Activated CD8-positive, alpha-beta T cell treated with anti-CD3 and anti-CD28 coated beads for 36 hours (primary cell): ENCODE measurements around the gene ATXN1. TPM values are rescaled to one million over a fixed set of nuclear protein-coding genes. Genes with fewer than 3 reads are reported as not detected.

Source experiments
- ATAC-seq: fragments of 200-7000 bp; cut with Tn5 transposase; one replicate; pipeline ENCODE4 v1.10.0; 2021; ENCODE audit warnings: mild to moderate bottlenecking, moderate library complexity
- CTCF ChIA-PET: fragments of 350-600 bp; sonication (Branson Sonifier 250); formaldehyde crosslinking; loops from one replicate; lab custom pipeline; 2021; ENCODE audit warnings: antibody characterized with exemption; lab: Charles Lee
- POLR2A ChIA-PET: fragments of 350-600 bp; sonication (Branson Sonifier 250); formaldehyde crosslinking; loops from one replicate; lab custom pipeline; 2021; ENCODE audit warnings: antibody characterized with exemption; lab: Charles Lee
- DNase-seq: peaks from one replicate; pipeline ENCODE4 v3.0.0-alpha.2; 2020
- H3K27ac Mint-ChIP-seq: one replicate; pipeline ENCODE4 v1.8.0; 2021; ENCODE audit warnings: mild to moderate bottlenecking, mixed read lengths
- H3K27me3 Mint-ChIP-seq: one replicate; pipeline ENCODE4 v1.8.0; 2021; ENCODE audit warnings: mixed read lengths
- H3K36me3 Mint-ChIP-seq: one replicate; pipeline ENCODE4 v1.8.0; 2021; ENCODE audit warnings: low read depth, mixed read lengths
- H3K4me1 Mint-ChIP-seq: one replicate; pipeline ENCODE4 v1.8.0; 2021; ENCODE audit warnings: low read depth, mixed read lengths
- H3K4me3 Mint-ChIP-seq: one replicate; pipeline ENCODE4 v1.8.0; 2021; ENCODE audit warnings: mild to moderate bottlenecking, moderate library complexity, mixed read lengths
- H3K9me3 Mint-ChIP-seq: one replicate; pipeline ENCODE4 v1.8.0; 2021; ENCODE audit warnings: mixed read lengths
- intact Hi-C: fragments of 100-400 bp; cut with micrococcal nuclease; formaldehyde crosslinking; loops from one replicate; pipeline ENCODE4 v1.10.0; 2022
- total RNA-seq, 2 experiments: library from RNA; stranded (reverse); gene quantifications; one replicate each; pipeline ENCODE4 v1.2.3, GENCODE V29; 2021
- TF ChIP-seq, protein P1 (sequence below): fragments of 200-600 bp; IDR thresholded peaks from one replicate; pipeline ENCODE4 v1.8.0; 2022; ENCODE audit warnings: antibody characterized with exemption, mild to moderate bottlenecking

ATXN1 gene
- total RNA-seq, 2 experiments from 2014 or later = 35.4 to 40.8 TPM

DNA sequence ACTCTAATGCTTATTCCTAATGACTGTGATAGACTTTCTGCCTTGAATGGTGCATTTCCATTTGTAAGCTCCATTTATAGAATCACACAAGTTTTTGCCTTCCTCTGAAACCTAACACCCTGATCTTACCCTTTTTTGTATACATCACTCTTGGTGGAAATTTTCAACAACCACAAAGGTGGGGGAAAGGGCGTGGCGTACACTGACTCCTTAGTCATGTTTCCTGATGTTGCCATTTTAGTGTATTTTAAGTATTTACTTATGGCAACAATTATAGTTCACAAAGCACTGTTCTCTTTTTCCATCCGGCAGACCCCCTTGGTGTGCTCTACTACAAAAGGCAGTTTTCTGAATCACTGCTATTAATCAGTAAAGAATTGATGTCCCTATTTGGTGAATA is 92.0 kb downstream of the ATXN1 start:
- Mint-ChIP-seq H3K27ac (peak overlapping the region; percentile 88), H3K4me1 (peaks cover 70% of the 10 kb centered on the region), H3K36me3 (peaks cover 47% of the 10 kb centered on the region), H3K27me3 (no peaks in the 10 kb centered on the region), H3K4me3 (peak overlapping the region; percentile 42), H3K9me3 (peaks cover 7% of the 10 kb centered on the region)
- POLR2A ChIA-PET = interaction anchor here (0.6 to 1.1 kb wide), 2 partner anchors 22 to 35 kb away, joined by 3 to 4 read pairs; no protein-coding TSS in a partner anchor
- CTCF ChIA-PET = interaction anchor here (1.2 to 2.2 kb wide), 2 partner anchors 11 to 27 kb away, joined by 4 to 11 read pairs; no protein-coding TSS in a partner anchor
- DNase-seq = peak; percentile 91
- ATAC-seq = peak; percentile 82
- TF ChIP-seq, protein P1, sequence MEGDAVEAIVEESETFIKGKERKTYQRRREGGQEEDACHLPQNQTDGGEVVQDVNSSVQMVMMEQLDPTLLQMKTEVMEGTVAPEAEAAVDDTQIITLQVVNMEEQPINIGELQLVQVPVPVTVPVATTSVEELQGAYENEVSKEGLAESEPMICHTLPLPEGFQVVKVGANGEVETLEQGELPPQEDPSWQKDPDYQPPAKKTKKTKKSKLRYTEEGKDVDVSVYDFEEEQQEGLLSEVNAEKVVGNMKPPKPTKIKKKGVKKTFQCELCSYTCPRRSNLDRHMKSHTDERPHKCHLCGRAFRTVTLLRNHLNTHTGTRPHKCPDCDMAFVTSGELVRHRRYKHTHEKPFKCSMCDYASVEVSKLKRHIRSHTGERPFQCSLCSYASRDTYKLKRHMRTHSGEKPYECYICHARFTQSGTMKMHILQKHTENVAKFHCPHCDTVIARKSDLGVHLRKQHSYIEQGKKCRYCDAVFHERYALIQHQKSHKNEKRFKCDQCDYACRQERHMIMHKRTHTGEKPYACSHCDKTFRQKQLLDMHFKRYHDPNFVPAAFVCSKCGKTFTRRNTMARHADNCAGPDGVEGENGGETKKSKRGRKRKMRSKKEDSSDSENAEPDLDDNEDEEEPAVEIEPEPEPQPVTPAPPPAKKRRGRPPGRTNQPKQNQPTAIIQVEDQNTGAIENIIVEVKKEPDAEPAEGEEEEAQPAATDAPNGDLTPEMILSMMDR = no peak
- intact Hi-C loops = no loop called here

GRCh38 chr6:16667509-16667908 is 93.8 kb downstream of the ATXN1 start:
- peak overlapping the region; percentile 51 for H3K27ac Mint-ChIP-seq
- no peaks in the 10 kb centered on the region for H3K27me3 Mint-ChIP-seq
- peaks cover 67% of the 10 kb centered on the region for H3K4me1 Mint-ChIP-seq
- ATAC-seq (no peak), DNase-seq (no peak)
- CTCF ChIA-PET = interaction anchor here (1.6 to 2.2 kb wide), 2 partner anchors 10 to 96 kb away, joined by 5 to 11 read pairs; no protein-coding TSS in a partner anchor
- intact Hi-C loops = no loop called here
- H3K36me3 Mint-ChIP-seq = peaks cover 52% of the 10 kb centered on the region
- H3K4me3 Mint-ChIP-seq = no peak overlapping the region
- POLR2A ChIA-PET = interaction anchor here (1.9 kb wide), 1 partner anchor 14 kb away, joined by 5 read pairs; no protein-coding TSS in a partner anchor
- H3K9me3 Mint-ChIP-seq = peaks cover 7% of the 10 kb centered on the region
- TF ChIP-seq, protein P1 = no peak

DNA sequence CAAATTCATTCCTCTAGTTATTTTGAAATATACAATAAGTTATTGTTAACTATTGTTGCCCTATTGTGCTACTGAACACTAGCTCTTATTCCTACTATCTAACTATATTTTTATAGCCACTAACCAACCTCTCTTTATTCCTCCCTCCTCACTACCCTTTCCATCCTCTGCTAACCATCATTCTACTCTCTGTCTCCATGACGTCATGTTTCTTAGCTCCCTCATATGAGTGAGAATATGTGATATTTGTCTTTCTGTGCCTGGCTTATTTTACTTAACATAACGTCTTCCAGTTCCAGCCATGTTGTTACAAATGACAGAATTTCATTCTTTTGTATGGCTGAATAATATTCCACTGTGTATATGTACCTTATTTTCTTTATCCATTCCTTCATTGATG is 95.3 kb downstream of the ATXN1 start:
- peaks cover 61% of the 10 kb centered on the region for H3K4me1 Mint-ChIP-seq
- no peak for ATAC-seq
- H3K4me3 Mint-ChIP-seq = no peak overlapping the region
- no peaks in the 10 kb centered on the region for H3K27me3 Mint-ChIP-seq
- TF ChIP-seq, protein P1 = no peak
- peaks cover 60% of the 10 kb centered on the region for H3K36me3 Mint-ChIP-seq
- H3K9me3 Mint-ChIP-seq = peaks cover 17% of the 10 kb centered on the region
- ChIA-PET CTCF (interaction anchor here (1.0 to 1.6 kb wide), 2 partner anchors 8 to 97 kb away, joined by 3 to 5 read pairs; no protein-coding TSS in a partner anchor), POLR2A (interaction anchor here (1.9 kb wide), 1 partner anchor 15 kb away, joined by 5 read pairs; no protein-coding TSS in a partner anchor)
- intact Hi-C loops = no loop called here
- no peak overlapping the region for H3K27ac Mint-ChIP-seq
- no peak for DNase-seq

DNA sequence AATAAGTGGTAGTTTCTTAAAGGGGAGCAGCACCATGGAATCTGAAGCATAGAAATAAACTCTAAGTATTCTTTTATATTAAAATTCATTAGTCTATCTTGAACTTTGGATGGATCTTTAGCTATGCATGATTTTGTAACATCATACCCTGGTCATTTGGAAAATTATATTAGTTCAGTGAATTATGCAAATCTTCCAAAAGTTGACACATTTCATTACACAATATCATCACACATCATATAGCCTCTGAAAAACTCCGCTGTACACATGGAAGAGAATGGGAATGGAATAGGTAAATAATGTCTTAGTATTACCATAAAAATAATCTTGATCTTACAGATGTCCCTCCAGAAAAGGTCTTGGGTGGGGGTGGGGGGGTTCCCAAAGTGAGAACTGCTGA is 96.1 kb downstream of the ATXN1 start:
- H3K27ac Mint-ChIP-seq = no peak overlapping the region

DNA sequence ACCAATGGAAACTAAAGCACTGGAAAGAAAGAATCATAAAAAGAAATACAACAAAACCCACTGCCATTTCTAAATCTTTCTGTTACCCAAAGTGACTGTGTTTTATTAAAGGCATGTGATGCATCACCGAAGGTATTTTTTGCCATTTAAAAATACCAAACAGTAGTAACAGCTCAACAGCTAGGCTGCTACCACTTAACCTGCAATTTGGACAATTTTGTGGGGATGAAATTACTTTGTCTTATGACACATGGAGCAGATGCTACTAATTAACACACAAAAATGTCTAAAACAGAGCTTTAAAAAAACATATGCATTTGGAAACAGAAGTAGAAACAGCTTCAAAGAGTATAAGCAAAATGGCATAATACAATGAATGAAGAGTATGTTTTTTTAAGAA is 97.4 kb downstream of the ATXN1 start:
- Mint-ChIP-seq H3K4me3 (no peak overlapping the region), H3K36me3 (peaks cover 57% of the 10 kb centered on the region), H3K27me3 (no peaks in the 10 kb centered on the region), H3K9me3 (peaks cover 15% of the 10 kb centered on the region), H3K27ac (no peak overlapping the region), H3K4me1 (peaks cover 57% of the 10 kb centered on the region)
- POLR2A ChIA-PET = no interaction called here
- intact Hi-C loops = no loop called here
- ATAC-seq (no peak), DNase-seq (no peak)
- CTCF ChIA-PET = interaction anchor here (0.6 to 1.0 kb wide), 2 partner anchors 44 to 95 kb away, joined by 3 read pairs; no protein-coding TSS in a partner anchor
- TF ChIP-seq, protein P1 = no peak

More for the DNA sequence above, 96.1 kb downstream of the ATXN1 start:
- no peaks in the 10 kb centered on the region for H3K27me3 Mint-ChIP-seq
- POLR2A ChIA-PET = interaction anchor here (0.7 kb wide), 1 partner anchor 9 kb away, joined by 4 read pairs; no protein-coding TSS in a partner anchor
- ATAC-seq (no peak), DNase-seq (no peak)
- CTCF ChIA-PET = interaction anchor here (1.0 kb wide), 1 partner anchor 93 kb away, joined by 3 read pairs; no protein-coding TSS in a partner anchor
- intact Hi-C loops = no loop called here
- H3K4me1 Mint-ChIP-seq = peaks cover 57% of the 10 kb centered on the region
- H3K9me3 Mint-ChIP-seq = peaks cover 17% of the 10 kb centered on the region
- H3K36me3 Mint-ChIP-seq = peaks cover 59% of the 10 kb centered on the region
- TF ChIP-seq, protein P1 = no peak
- H3K4me3 Mint-ChIP-seq = no peak overlapping the region
